GM19328 (cell line): Measurements from ENCODE around the gene CHN2.

ENCODE experiments used
- ATAC-seq: cut with Tn5 transposase; IDR thresholded peaks from one replicate; pipeline ENCODE4 v1.9.1; 2021; ENCODE audit warnings: mild to moderate bottlenecking, moderate library complexity; ENCODE audit not compliant: unreplicated experiment

The CHN2 gene

DNA sequence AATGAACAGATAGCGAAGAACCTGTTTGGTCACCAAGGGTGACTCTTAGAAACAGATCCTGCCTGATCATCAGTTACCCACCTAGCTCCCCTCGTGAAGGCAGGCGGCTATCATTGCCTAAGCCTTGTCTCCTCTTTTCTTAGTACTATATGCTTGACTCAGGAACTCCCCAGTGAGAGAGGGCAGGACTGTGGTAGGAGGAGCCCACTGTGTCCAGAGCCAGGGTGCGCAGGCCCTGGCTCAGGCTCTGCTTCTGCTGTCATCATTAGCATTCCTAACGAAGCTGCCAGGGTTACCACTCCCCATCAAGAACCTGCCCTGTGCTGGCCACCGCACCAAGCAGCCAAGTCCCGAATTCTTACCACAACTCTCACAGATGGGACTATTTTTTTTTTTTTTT, 160.8 kb downstream of the CHN2 start:
- no peak for ATAC-seq

DNA sequence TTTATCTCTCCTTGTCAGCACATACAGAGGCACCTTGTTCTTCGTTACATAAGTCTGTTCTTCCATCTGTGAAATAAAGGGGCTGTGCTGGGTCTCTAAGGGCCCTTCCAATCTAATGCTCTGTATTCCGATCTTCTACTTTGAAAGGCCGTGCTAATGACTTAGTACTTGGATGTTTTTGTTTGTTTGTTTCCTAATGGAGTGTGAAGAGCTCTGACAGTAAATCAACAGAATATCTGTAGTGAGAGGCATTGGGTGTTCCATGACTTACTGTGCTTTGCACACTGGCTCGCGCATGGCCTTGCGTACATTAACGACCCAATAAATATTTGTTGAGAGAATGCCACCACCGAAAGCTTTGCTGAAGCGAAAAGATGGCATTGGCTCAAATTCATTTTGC, 162.1 kb downstream of the CHN2 start:
- no peak for ATAC-seq

DNA sequence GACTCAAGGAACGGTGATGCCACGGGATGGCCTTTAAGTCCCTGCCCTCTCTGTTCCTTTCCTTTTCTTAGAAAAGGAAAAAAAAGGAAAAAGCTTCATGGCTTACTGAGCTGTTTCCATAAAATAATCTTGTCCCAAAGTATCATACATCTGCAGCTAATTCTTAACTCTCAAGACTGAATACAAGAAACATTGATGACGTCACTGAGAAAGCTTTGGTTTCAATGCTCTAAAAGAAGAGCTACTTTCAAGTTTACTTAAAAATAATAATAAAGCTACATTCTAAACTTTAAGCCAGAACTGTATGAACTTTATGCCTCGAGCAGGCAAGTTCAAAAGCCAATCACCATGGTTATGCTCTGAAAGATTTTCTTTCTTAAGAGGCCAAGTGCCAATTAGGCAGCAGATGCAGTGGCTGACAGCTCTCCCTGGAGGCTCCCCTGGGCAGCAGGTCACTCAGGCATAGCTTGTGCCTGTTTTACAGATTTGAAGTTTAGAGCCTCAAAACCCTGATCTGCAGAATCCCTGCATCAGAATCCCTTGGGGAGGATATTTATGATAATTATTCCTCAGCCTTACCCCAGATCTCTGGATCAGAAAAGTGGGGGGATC, 165.0 kb downstream of the CHN2 start:
- no peak for ATAC-seq

- ATAC-seq: no peak
These were observed 166.4 kb downstream of the CHN2 start for GRCh38 chr7:29360633-29361625.

GRCh38 chr7:29362380-29362779, 167.8 kb downstream of the CHN2 start:
- ATAC-seq: no peak

GRCh38 chr7:29363636-29364425, 169.3 kb downstream of the CHN2 start:
- no peak for ATAC-seq

DNA sequence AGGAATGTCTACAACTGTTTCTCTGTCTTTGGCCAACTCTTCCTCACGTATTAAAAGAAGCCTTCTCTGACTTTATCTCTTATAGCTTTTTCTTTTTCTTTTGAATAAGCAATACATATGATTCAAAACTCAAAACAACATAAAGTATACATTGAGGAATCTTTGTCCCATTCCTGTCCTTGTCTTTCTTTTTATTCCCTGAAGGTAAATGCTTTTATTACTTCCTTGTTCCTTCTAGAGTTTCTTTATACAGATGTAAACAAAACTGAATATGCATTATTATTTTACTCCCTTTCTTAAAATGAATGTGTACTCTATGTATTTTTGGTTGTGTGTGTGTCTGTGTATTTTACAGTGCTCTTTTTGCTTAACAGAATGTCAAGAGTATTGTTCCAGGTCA, 170.1 kb downstream of the CHN2 start:
- no peak for ATAC-seq

- ATAC-seq: no peak
These were observed 170.8 kb downstream of the CHN2 start for GRCh38 chr7:29365423-29365822.

GRCh38 chr7:29367784-29368183, 173.2 kb downstream of the CHN2 start:
- ATAC-seq: no peak

- ATAC-seq: no peak
These were observed 175.4 kb downstream of the CHN2 start for GRCh38 chr7:29369909-29370488.

DNA sequence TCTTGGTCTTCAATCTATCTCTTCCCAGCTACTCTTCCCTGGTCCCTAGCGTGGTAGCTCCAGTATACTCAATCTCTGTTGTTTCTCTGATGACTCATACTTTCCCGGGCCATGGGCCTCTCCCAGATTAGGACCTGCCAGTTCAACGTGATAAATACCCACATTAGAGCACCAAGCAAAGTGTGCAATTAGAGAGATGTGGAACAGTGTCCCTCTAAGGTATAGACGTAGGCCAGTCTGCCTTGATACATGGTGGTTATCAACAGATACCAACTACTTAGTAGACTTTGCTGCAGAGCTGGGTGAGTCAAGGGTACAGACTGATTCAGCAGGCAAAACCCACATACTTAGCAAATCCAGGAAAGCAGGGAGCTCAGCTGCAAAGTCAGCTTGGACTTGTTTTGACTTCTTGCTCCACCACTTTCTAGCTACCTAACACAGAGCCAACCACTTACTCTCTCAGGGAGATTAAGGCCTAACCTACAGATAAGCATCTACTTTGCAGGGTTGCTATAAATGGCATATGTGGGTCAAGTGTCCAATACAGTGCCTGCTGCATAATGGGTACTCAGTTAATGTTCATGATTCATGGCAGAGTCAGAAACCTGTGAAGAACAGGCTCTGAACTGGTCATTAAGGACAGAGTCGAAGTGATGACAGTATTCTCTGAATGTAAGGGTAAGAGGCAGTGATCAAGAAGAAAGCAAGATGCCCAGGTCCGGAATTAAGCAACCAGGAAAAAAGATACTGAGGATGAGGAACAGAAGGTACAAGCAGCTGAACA, 176.1 kb downstream of the CHN2 start:
- ATAC-seq: no peak

- ATAC-seq: no peak
These were observed 176.9 kb downstream of the CHN2 start for GRCh38 chr7:29371472-29371871.

- no peak for ATAC-seq
These were observed 177.9 kb downstream of the CHN2 start for GRCh38 chr7:29372351-29373090.

DNA sequence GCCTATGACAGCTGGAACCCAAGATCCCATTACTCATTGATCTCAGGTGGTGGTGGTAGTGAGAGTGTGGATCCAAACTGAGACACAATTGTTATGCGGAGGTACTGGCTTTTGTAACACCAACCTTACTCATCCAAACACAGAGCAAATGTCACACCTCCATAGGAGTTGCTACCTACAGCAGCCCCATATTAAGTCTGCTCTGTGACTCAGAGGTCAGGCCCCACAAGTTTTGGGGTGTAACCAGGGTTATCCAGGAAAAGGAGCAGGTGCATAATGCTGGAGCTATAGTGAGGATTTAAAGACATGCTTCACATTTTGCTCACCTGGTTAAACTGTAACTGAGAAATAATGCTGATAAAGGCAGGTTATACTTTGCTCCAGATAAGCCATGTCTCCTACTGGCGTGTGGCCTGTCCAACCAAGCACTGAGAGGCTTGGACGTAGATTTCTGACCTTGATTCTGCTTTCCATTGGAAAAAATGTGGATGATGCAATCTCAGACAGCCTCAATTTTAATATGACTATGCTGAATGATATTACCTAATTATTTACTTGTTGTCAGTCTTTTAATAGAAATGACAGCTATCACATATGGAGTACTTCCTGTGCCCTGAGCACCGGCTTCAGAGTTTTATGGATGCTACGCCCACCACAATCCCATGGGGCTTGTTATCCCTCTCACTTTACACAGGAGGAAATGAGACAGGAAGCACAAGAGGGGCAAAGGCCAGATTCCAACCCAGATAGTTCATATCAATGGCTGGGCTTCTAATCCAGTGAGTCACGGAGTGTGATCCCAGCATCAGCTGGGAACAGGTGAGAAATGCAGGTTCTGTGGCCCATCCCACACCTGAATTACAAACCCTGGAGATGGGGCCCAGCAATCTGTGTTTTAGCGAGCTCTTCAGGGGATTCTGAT, 181.3 kb downstream of the CHN2 start:
- ATAC-seq: no peak

GRCh38 chr7:29377718-29378117, 183.1 kb downstream of the CHN2 start:
- no peak for ATAC-seq

DNA sequence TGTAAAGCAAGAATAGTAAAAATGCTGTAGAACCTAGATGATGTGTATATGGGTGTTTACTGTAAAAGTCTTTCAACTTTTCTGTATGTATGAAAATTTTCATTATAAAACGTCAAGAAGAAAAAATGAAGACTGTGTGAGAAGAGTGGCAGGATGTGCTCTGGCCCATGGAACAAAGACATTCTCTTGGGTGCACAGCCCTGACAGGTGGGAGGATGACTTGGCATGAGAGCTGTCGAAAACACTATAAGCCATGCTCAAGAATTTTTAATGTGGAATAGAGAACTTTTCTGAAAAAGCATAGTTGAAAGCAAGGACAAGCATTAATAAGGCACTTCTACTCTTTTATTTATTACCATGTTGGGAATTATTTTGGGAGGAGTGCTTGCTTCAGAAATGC, 185.0 kb downstream of the CHN2 start:
- ATAC-seq: no peak

- ATAC-seq: no peak
These were observed 186.9 kb downstream of the CHN2 start for GRCh38 chr7:29381206-29382094.

DNA sequence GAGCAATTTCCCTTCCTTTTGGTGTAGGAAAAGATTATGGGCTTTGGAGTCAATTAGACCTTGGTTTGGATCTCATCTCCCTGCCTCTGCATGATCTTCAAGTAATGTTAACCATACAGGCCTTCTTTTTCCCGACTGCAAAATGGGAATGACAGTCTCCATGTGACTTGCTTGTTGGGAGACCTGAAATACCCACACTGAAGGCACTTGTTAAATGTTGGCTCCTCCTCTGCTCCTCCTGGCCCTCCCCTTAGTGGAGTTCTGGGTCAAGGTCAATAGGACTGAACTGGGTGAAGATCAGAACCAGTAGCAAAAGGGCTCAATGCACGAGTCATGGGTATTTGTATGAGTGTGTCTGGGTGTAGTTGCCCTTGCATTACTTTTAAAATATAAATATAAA, 189.7 kb downstream of the CHN2 start:
- ATAC-seq: no peak
